Neural cell (in vitro differentiated cells): ENCODE results near the gene LRRFIP2. TPM values are rescaled to one million over a fixed set of nuclear protein-coding genes. Genes with fewer than 3 reads are reported as not detected.

Experiments
- H2AFZ ChIP-seq: fragments of 200-600, 300-800 bp; sonication (generic), shearing (Covaris generic); 2 replicates; pipeline ENCODE4 v1.6.0; 2014; ENCODE audit warnings: low read depth, mild to moderate bottlenecking, antibody characterized with exemption, low read length, moderate library complexity
- H3F3A ChIP-seq: fragments of 200-600 bp; shearing (Covaris generic); 2 replicates; pipeline ENCODE4 v1.6.1; 2016; ENCODE audit warnings: mild to moderate bottlenecking, moderate library complexity, mixed read lengths, antibody characterized with exemption, low read length; ENCODE audit not compliant: insufficient read depth, poor library complexity, severe bottlenecking
- H3K27ac ChIP-seq: fragments of 200-600, 300-800 bp; sonication (generic), shearing (Covaris generic); 2 replicates; pipeline ENCODE4 v1.5.1; 2014; ENCODE audit warnings: mild to moderate bottlenecking, low read length, moderate library complexity
- H3K27me3 ChIP-seq: fragments of 300-800, 200-600 bp; sonication (generic), shearing (Covaris generic); 2 replicates; pipeline ENCODE4 v1.6.0; 2014; ENCODE audit warnings: mild to moderate bottlenecking, low read depth, low read length, moderate library complexity; ENCODE audit not compliant: insufficient read depth
- H3K36me3 ChIP-seq: fragments of 300-800, 200-600 bp; sonication (generic), shearing (Covaris generic); 2 replicates; pipeline ENCODE4 v1.5.1; 2014; ENCODE audit warnings: mild to moderate bottlenecking, antibody characterized with exemption, low read length, moderate library complexity; ENCODE audit not compliant: insufficient read depth
- H3K4me2 ChIP-seq: fragments of 300-800, 200-600 bp; sonication (generic), shearing (Covaris generic); 2 replicates; pipeline ENCODE4 v1.6.0; 2014; ENCODE audit warnings: mild to moderate bottlenecking, low read length
- H3K4me3 ChIP-seq: fragments of 300-800, 200-600 bp; sonication (generic), shearing (Covaris generic); 2 replicates; pipeline ENCODE4 v1.5.1; 2014; ENCODE audit warnings: mild to moderate bottlenecking, low read length, moderate library complexity
- H3K79me2 ChIP-seq: fragments of 200-600 bp; shearing (Covaris generic); replicated peaks from 2 replicates; pipeline ENCODE4 v1.6.0; 2014; ENCODE audit warnings: mild to moderate bottlenecking, low read length, moderate library complexity; ENCODE audit not compliant: insufficient read depth
- H3K9ac ChIP-seq: fragments of 300-800, 200-600 bp; sonication (generic), shearing (Covaris generic); 2 replicates; pipeline ENCODE4 v1.6.1; 2016; ENCODE audit warnings: mild to moderate bottlenecking, low read length, mixed read lengths
- H3K9me2 ChIP-seq: fragments of 200-600 bp; shearing (Covaris generic); 2 replicates; pipeline ENCODE4 v1.6.1; 2016; ENCODE audit warnings: mild to moderate bottlenecking, low read length, mixed read lengths; ENCODE audit not compliant: insufficient read depth
- H3K9me3 ChIP-seq: fragments of 200-600, 300-800 bp; sonication (generic), shearing (Covaris generic); 2 replicates; pipeline ENCODE4 v1.6.1; 2016; ENCODE audit warnings: mild to moderate bottlenecking, mixed run types, low read length, moderate library complexity, mixed read lengths
- H4K20me1 ChIP-seq: fragments of 200-600 bp; shearing (Covaris generic); 2 replicates; pipeline ENCODE4 v1.6.1; 2016; ENCODE audit warnings: mild to moderate bottlenecking, mixed run types; ENCODE audit not compliant: insufficient read depth
- CTCF ChIP-seq: fragments of 450-650 bp; IDR thresholded peaks from 2 replicates; pipeline ENCODE4 v1.5.1; 2014; ENCODE audit warnings: antibody characterized with exemption, mild to moderate bottlenecking, moderate library complexity; ENCODE audit not compliant: poor library complexity, severe bottlenecking
- EP300 ChIP-seq: fragments of 450-650 bp; conservative IDR thresholded peaks from 2 replicates; pipeline ENCODE4 v1.6.1; 2014; ENCODE audit warnings: antibody characterized with exemption, mild to moderate bottlenecking, moderate library complexity; ENCODE audit not compliant: poor library complexity, severe bottlenecking
- EZH2 ChIP-seq: fragments of 200-600, 300-800 bp; shearing (Covaris generic), sonication (generic); IDR thresholded peaks from 2 replicates; pipeline ENCODE4 v1.6.1; 2014; ENCODE audit warnings: antibody characterized with exemption, low read length, borderline replicate concordance, mild to moderate bottlenecking; ENCODE audit not compliant: insufficient read depth, poor library complexity, severe bottlenecking
- MXI1 ChIP-seq: fragments of 450-650 bp; conservative IDR thresholded peaks from 2 replicates; pipeline ENCODE4 v1.6.1; 2014; ENCODE audit warnings: antibody characterized with exemption, mild to moderate bottlenecking; ENCODE audit not compliant: poor library complexity, severe bottlenecking
- POLR2AphosphoS5 ChIP-seq: IDR thresholded peaks from 2 replicates; pipeline ENCODE4 v1.6.1; 2012
- RAD21 ChIP-seq: fragments of 450-650 bp; conservative IDR thresholded peaks from 2 replicates; pipeline ENCODE4 v1.6.1; 2014; ENCODE audit warnings: antibody characterized with exemption, mild to moderate bottlenecking, moderate library complexity
- REST ChIP-seq: IDR thresholded peaks from 2 replicates; pipeline ENCODE4 v1.6.1; 2012; ENCODE audit warnings: borderline replicate concordance
- SMC3 ChIP-seq: fragments of 450-650 bp; conservative IDR thresholded peaks from 2 replicates; pipeline ENCODE4 v1.6.1; 2014; ENCODE audit warnings: antibody characterized with exemption, mild to moderate bottlenecking, moderate library complexity; ENCODE audit not compliant: poor library complexity
- TAF1 ChIP-seq: IDR thresholded peaks from 2 replicates; pipeline ENCODE4 v1.6.1; 2012; ENCODE audit warnings: low read depth
- polyA plus RNA-seq: library from polyadenylated mRNA; depleted of rRNA; stranded (reverse); fragments of >200 nt; gene quantifications from 2 replicates; pipeline ENCODE4 v1.2.3, GENCODE V29; 2014

LRRFIP2 gene
- polyA plus RNA-seq, 1 donor from 2014 or later: 143 TPM

GRCh38 chr3:37100411-37100810, 74.0 kb downstream of the LRRFIP2 start:
- no peak overlapping the region for H3K27ac ChIP-seq
- TF ChIP-seq EZH2 (no peak), REST (no peak), EP300 (no peak), POLR2AphosphoS5 (no peak), CTCF (no peak), TAF1 (no peak), MXI1 (no peak), SMC3 (no peak), RAD21 (no peak)
- H3K9ac ChIP-seq: no peak overlapping the region
- H2AFZ ChIP-seq: no peak overlapping the region
- H3K36me3 ChIP-seq: no peaks in the 10 kb centered on the region
- H3K4me2 ChIP-seq: no peak overlapping the region
- no peaks in the 10 kb centered on the region for H3K9me2 ChIP-seq
- H3K79me2 ChIP-seq: no peaks in the 10 kb centered on the region
- H3K27me3 ChIP-seq: no peaks in the 10 kb centered on the region
- H3F3A ChIP-seq: no peaks in the 10 kb centered on the region
- H3K9me3 ChIP-seq: no peaks in the 10 kb centered on the region
- no peak overlapping the region for H3K4me3 ChIP-seq
- no peaks in the 10 kb centered on the region for H4K20me1 ChIP-seq

GRCh38 chr3:37099469-37099868, 74.9 kb downstream of the LRRFIP2 start:
- no peak overlapping the region for H3K9ac ChIP-seq
- H3K27me3 ChIP-seq: no peaks in the 10 kb centered on the region
- H3K9me2 ChIP-seq: no peaks in the 10 kb centered on the region
- H3K36me3 ChIP-seq: no peaks in the 10 kb centered on the region
- H3K79me2 ChIP-seq: no peaks in the 10 kb centered on the region
- H3F3A ChIP-seq: no peaks in the 10 kb centered on the region
- H3K27ac ChIP-seq: no peak overlapping the region
- H2AFZ ChIP-seq: no peak overlapping the region
- H3K4me2 ChIP-seq: no peak overlapping the region
- H3K4me3 ChIP-seq: no peak overlapping the region
- no peaks in the 10 kb centered on the region for H4K20me1 ChIP-seq
- H3K9me3 ChIP-seq: no peaks in the 10 kb centered on the region
- TF ChIP-seq EP300: no peak
- no peak for TF ChIP-seq SMC3
- no peak for TF ChIP-seq CTCF
- TF ChIP-seq REST: no peak
- no peak for TF ChIP-seq MXI1
- TF ChIP-seq TAF1: no peak
- no peak for TF ChIP-seq EZH2
- TF ChIP-seq RAD21: no peak
